Measurements from ENCODE around the gene GPC6.

Gene GPC6

GRCh38 chr13:94176561-94176960, 950.0 kb downstream of the GPC6 start:
- H3K23ac ChIP-seq (ENCODE audit: low read length): no peak overlapping the region
- no peak overlapping the region for H3K18ac ChIP-seq (ENCODE audit: low read length)
- no CpG with 5 or more reads among the region's 4 CpGs for WGBS (ENCODE audit: extremely low coverage, insufficient coverage, low lambda C conversion rate)
- no peak overlapping the region for H3K4ac ChIP-seq (ENCODE audit: low read depth, low read length)
- H3K9ac ChIP-seq (ENCODE audit: low read length): no peak overlapping the region
- H4K5ac ChIP-seq (ENCODE audit: low read length): no peak overlapping the region
- H3K4me1 ChIP-seq (ENCODE audit: control insufficient read depth, low read depth, low read length): peaks cover 2% of the 10 kb centered on the region
- H4K8ac ChIP-seq (ENCODE audit: low read depth, low read length): no peak overlapping the region
- H2BK15ac ChIP-seq (replicated peaks; ENCODE audit: low read depth): no peak overlapping the region
- no peaks in the 10 kb centered on the region for H3K36me3 ChIP-seq (ENCODE audit: control insufficient read depth, insufficient read depth, low read length)
- no peak overlapping the region for H3K56ac ChIP-seq (ENCODE audit: low read length)
- no peak overlapping the region for H3K4me3 ChIP-seq (ENCODE audit: low read length)
- H2BK120ac ChIP-seq (ENCODE audit: low read depth, low read length): no peak overlapping the region
- no peak overlapping the region for H3K4me2 ChIP-seq (ENCODE audit: low read length)
- H2AK5ac ChIP-seq (ENCODE audit: low read length): no peak overlapping the region
- H3K79me2 ChIP-seq (ENCODE audit: control insufficient read depth, insufficient read depth, low read length): no peaks in the 10 kb centered on the region
- H3K27me3 ChIP-seq (ENCODE audit: insufficient read depth, low read length, poor library complexity): no peaks in the 10 kb centered on the region
- no peak for DNase-seq
- H2BK5ac ChIP-seq (ENCODE audit: low read length): no peak overlapping the region
- H3K79me1 ChIP-seq (ENCODE audit: low read length): no peaks in the 10 kb centered on the region
- no peak overlapping the region for H3K27ac ChIP-seq (ENCODE audit: low read depth, low read length)

GRCh38 chr13:94177041-94177440, 950.4 kb downstream of the GPC6 start:
- no peaks in the 10 kb centered on the region for H3K4me1 ChIP-seq (ENCODE audit: control insufficient read depth, low read depth, low read length)
- no peaks in the 10 kb centered on the region for H3K27me3 ChIP-seq (ENCODE audit: insufficient read depth, low read length, poor library complexity)
- no peak overlapping the region for H4K5ac ChIP-seq (ENCODE audit: low read length)
- no peak overlapping the region for H4K8ac ChIP-seq (ENCODE audit: low read depth, low read length)
- no peak overlapping the region for H3K4ac ChIP-seq (ENCODE audit: low read depth, low read length)
- H3K4me3 ChIP-seq (ENCODE audit: low read length): no peak overlapping the region
- H3K9ac ChIP-seq (ENCODE audit: low read length): no peak overlapping the region
- H2BK120ac ChIP-seq (ENCODE audit: low read depth, low read length): no peak overlapping the region
- no peaks in the 10 kb centered on the region for H3K79me2 ChIP-seq (ENCODE audit: control insufficient read depth, insufficient read depth, low read length)
- no peak overlapping the region for H2AK5ac ChIP-seq (ENCODE audit: low read length)
- no peak overlapping the region for H3K27ac ChIP-seq (ENCODE audit: low read depth, low read length)
- no peaks in the 10 kb centered on the region for H3K79me1 ChIP-seq (ENCODE audit: low read length)
- no peak overlapping the region for H3K4me2 ChIP-seq (ENCODE audit: low read length)
- no peak overlapping the region for H3K56ac ChIP-seq (ENCODE audit: low read length)
- no peak overlapping the region for H3K18ac ChIP-seq (ENCODE audit: low read length)
- H3K23ac ChIP-seq (ENCODE audit: low read length): no peak overlapping the region
- DNase-seq: no peak
- H2BK5ac ChIP-seq (ENCODE audit: low read length): no peak overlapping the region
- WGBS (ENCODE audit: extremely low coverage, insufficient coverage, low lambda C conversion rate): no CpG with 5 or more reads among the region's 2 CpGs
- H3K36me3 ChIP-seq (ENCODE audit: control insufficient read depth, insufficient read depth, low read length): no peaks in the 10 kb centered on the region
- H2BK15ac ChIP-seq (replicated peaks; ENCODE audit: low read depth): no peak overlapping the region

GRCh38 chr13:94178625-94179244, 952.1 kb downstream of the GPC6 start:
- Histone ChIP-seq H3K27ac (ENCODE audit: low read depth, low read length) (no peak overlapping the region), H3K23ac (ENCODE audit: low read length) (no peak overlapping the region), H3K79me2 (ENCODE audit: control insufficient read depth, insufficient read depth, low read length) (no peaks in the 10 kb centered on the region), H3K18ac (ENCODE audit: low read length) (no peak overlapping the region), H3K9ac (ENCODE audit: low read length) (no peak overlapping the region), H4K5ac (ENCODE audit: low read length) (no peak overlapping the region), H3K4me1 (ENCODE audit: control insufficient read depth, low read depth, low read length) (no peaks in the 10 kb centered on the region), H3K4me3 (ENCODE audit: low read length) (no peak overlapping the region), H3K4me2 (ENCODE audit: low read length) (no peak overlapping the region), H2AK5ac (ENCODE audit: low read length) (no peak overlapping the region), H2BK5ac (ENCODE audit: low read length) (no peak overlapping the region), H2BK15ac (replicated peaks; ENCODE audit: low read depth) (no peak overlapping the region), H2BK120ac (ENCODE audit: low read depth, low read length) (no peak overlapping the region), H3K4ac (ENCODE audit: low read depth, low read length) (no peak overlapping the region), H3K79me1 (ENCODE audit: low read length) (no peaks in the 10 kb centered on the region), H3K56ac (ENCODE audit: low read length) (no peak overlapping the region), H3K27me3 (ENCODE audit: insufficient read depth, low read length, poor library complexity) (no peaks in the 10 kb centered on the region), H4K8ac (ENCODE audit: low read depth, low read length) (no peak overlapping the region), H3K36me3 (ENCODE audit: control insufficient read depth, insufficient read depth, low read length) (no peaks in the 10 kb centered on the region)
- no CpG with 5 or more reads among the region's 5 CpGs for WGBS (ENCODE audit: extremely low coverage, insufficient coverage, low lambda C conversion rate)
- no peak for DNase-seq

- no peak overlapping the region for H3K27ac ChIP-seq (ENCODE audit: low read depth, low read length)
- H2BK5ac ChIP-seq (ENCODE audit: low read length): no peak overlapping the region
- H3K18ac ChIP-seq (ENCODE audit: low read length): no peak overlapping the region
- no peak overlapping the region for H3K23ac ChIP-seq (ENCODE audit: low read length)
- no peak overlapping the region for H3K4me3 ChIP-seq (ENCODE audit: low read length)
- no peak overlapping the region for H3K4me2 ChIP-seq (ENCODE audit: low read length)
- no peak overlapping the region for H3K4ac ChIP-seq (ENCODE audit: low read depth, low read length)
- no peaks in the 10 kb centered on the region for H3K36me3 ChIP-seq (ENCODE audit: control insufficient read depth, insufficient read depth, low read length)
- no peaks in the 10 kb centered on the region for H3K79me2 ChIP-seq (ENCODE audit: control insufficient read depth, insufficient read depth, low read length)
- H2BK15ac ChIP-seq (replicated peaks; ENCODE audit: low read depth): no peak overlapping the region
- no peak for DNase-seq
- H3K27me3 ChIP-seq (ENCODE audit: insufficient read depth, low read length, poor library complexity): no peaks in the 10 kb centered on the region
- H2BK120ac ChIP-seq (ENCODE audit: low read depth, low read length): no peak overlapping the region
- no peaks in the 10 kb centered on the region for H3K4me1 ChIP-seq (ENCODE audit: control insufficient read depth, low read depth, low read length)
- H3K56ac ChIP-seq (ENCODE audit: low read length): no peak overlapping the region
- H2AK5ac ChIP-seq (ENCODE audit: low read length): no peak overlapping the region
- no CpG with 5 or more reads among the region's 1 CpG for WGBS (ENCODE audit: extremely low coverage, insufficient coverage, low lambda C conversion rate)
- H4K8ac ChIP-seq (ENCODE audit: low read depth, low read length): no peak overlapping the region
- H4K5ac ChIP-seq (ENCODE audit: low read length): no peak overlapping the region
- H3K79me1 ChIP-seq (ENCODE audit: low read length): no peaks in the 10 kb centered on the region
- no peak overlapping the region for H3K9ac ChIP-seq (ENCODE audit: low read length)
These were observed 955.0 kb downstream of the GPC6 start for GRCh38 chr13:94181461-94182107.

- Histone ChIP-seq H4K5ac (ENCODE audit: low read length) (no peak overlapping the region), H3K9ac (ENCODE audit: low read length) (no peak overlapping the region), H2BK5ac (ENCODE audit: low read length) (no peak overlapping the region), H3K27ac (ENCODE audit: low read depth, low read length) (no peak overlapping the region), H3K56ac (ENCODE audit: low read length) (no peak overlapping the region), H3K27me3 (ENCODE audit: insufficient read depth, low read length, poor library complexity) (no peaks in the 10 kb centered on the region), H3K4ac (ENCODE audit: low read depth, low read length) (no peak overlapping the region), H3K79me1 (ENCODE audit: low read length) (no peaks in the 10 kb centered on the region), H3K18ac (ENCODE audit: low read length) (no peak overlapping the region), H3K23ac (ENCODE audit: low read length) (no peak overlapping the region), H2BK15ac (replicated peaks; ENCODE audit: low read depth) (no peak overlapping the region), H3K79me2 (ENCODE audit: control insufficient read depth, insufficient read depth, low read length) (no peaks in the 10 kb centered on the region), H3K4me2 (ENCODE audit: low read length) (no peak overlapping the region), H4K8ac (ENCODE audit: low read depth, low read length) (no peak overlapping the region), H3K4me3 (ENCODE audit: low read length) (no peak overlapping the region), H2BK120ac (ENCODE audit: low read depth, low read length) (no peak overlapping the region), H2AK5ac (ENCODE audit: low read length) (no peak overlapping the region), H3K4me1 (ENCODE audit: control insufficient read depth, low read depth, low read length) (no peaks in the 10 kb centered on the region), H3K36me3 (ENCODE audit: control insufficient read depth, insufficient read depth, low read length) (no peaks in the 10 kb centered on the region)
- DNase-seq: no peak
These were observed 955.7 kb downstream of the GPC6 start for GRCh38 chr13:94182185-94182761.

Measured in mesendoderm (in vitro differentiated cells).